SK-N-SH treated with all-trans-retinoic acid at 6 μM for 48 hours (cell line): ENCODE results near the gene CFAP299.

ENCODE experiments used
- CSDC2 ChIP-seq: fragments of 250-450 bp; sonication (Bioruptor Pico); IDR thresholded peaks from 2 replicates; pipeline ENCODE4 v1.5.0; 2020; ENCODE audit warnings: mild to moderate bottlenecking, moderate library complexity
- TF ChIP-seq, protein P1 (sequence below): fragments of 250-450 bp; sonication (Bioruptor Pico); IDR thresholded peaks from 2 replicates; pipeline ENCODE4 v1.5.1; 2021; ENCODE audit warnings: mild to moderate bottlenecking, moderate library complexity

DNA sequence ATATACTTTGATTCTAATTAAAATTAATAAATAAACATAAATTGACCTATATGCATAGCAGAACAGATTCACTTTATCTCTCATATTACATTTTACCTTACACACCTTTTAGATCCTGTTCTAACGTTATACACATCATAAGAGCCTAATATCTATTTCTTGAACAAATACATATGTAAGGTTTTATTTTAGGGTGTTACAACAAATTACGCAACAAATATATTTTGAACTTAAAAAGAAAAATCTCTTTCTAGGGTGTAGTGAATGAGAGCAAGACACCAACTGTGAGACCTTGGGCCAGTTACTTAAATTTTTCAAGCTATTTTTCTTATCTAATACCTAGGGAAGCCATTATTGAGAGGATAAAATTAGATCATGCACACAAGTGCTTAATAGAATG lies 191.2 kb downstream of the CFAP299 start:
- no peak for TF ChIP-seq CSDC2
- TF ChIP-seq, protein P1, sequence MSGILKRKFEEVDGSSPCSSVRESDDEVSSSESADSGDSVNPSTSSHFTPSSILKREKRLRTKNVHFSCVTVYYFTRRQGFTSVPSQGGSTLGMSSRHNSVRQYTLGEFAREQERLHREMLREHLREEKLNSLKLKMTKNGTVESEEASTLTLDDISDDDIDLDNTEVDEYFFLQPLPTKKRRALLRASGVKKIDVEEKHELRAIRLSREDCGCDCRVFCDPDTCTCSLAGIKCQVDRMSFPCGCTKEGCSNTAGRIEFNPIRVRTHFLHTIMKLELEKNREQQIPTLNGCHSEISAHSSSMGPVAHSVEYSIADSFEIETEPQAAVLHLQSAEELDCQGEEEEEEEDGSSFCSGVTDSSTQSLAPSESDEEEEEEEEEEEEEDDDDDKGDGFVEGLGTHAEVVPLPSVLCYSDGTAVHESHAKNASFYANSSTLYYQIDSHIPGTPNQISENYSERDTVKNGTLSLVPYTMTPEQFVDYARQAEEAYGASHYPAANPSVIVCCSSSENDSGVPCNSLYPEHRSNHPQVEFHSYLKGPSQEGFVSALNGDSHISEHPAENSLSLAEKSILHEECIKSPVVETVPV (CRISPR knock-in tag) = no peak
